GM18526 (cell line): ENCODE results near the gene IL1RAP.

Experiments used
- POLR2A ChIP-seq: IDR thresholded peaks from 3 replicates; pipeline ENCODE4 v1.6.1; 2011; ENCODE audit not compliant: insufficient read length; ENCODE audit errors: extremely low read depth

IL1RAP gene

DNA sequence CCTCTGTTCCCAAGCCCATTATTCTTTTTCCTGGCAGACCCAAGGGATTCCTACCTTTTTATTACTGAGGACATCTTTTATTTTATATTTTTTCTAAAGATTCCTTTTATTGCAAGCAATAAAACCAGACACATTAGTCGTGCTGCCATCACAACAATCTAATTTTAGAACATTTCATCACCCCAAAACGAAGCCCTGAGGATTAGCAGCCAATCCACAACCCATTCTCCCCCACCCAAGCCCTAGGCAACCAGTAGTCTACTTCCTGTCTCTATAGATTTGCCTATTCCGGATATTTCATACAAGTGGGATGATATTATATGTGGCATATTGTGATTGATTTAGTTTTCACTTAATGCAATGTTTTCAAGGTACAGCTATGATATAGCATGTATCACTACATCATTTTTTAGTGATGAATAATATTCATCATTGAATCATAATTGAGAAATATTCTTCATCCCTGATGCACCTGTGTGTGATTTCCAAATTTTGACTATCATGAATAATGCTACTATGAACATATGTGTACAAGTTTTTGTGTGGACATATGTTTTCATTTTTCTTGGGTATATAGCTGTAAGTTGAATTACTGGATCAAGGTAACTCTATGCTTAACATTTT, 65.7 kb downstream of the IL1RAP start:
- no peak for TF ChIP-seq POLR2A

- TF ChIP-seq POLR2A, result no peak
These were observed 66.5 kb downstream of the IL1RAP start for GRCh38 chr3:190580417-190580816.

GRCh38 chr3:190581041-190581541, 67.2 kb downstream of the IL1RAP start:
- TF ChIP-seq POLR2A, result no peak

DNA sequence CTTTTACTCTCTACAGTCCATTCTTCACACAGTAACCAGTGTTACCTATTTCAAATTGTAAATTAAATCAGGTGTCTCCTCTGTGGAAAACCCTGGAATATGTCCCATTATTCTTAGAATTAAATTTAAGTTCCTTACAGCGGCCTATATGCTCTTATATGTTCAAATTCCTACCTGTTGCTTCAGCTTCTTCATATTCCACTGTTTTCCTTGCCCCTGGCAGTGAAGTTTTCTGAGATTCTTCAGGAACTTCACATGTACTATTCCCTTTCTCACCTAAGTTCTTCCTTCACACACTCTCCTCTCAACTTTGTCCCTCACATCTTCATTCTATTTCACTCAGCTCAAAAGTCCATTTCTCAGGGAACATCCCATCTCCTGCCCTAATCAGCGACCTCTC, 68.8 kb downstream of the IL1RAP start:
- TF ChIP-seq POLR2A, result no peak

GRCh38 chr3:190585805-190586630, 72.1 kb downstream of the IL1RAP start:
- no peak for TF ChIP-seq POLR2A

DNA sequence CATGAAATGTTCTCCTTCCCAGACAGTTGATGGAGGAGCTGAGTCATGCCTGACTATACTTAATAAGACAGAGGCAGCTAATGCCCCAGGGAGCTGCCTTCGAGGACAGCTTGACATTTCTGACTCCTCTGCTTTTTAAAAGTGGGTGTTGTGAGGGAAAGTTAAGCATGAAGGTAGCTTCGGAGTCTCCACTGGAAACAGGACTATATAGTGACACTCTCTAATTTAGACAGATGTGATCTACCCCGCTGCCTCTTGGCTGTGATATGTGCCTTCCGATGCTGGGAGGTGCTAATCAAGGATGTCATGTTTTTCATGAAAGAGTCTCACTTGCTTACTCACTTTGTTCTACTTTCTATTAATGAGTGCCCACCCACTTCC, 72.7 kb downstream of the IL1RAP start:
- TF ChIP-seq POLR2A, result no peak

GRCh38 chr3:190588570-190588969, 74.7 kb downstream of the IL1RAP start:
- TF ChIP-seq POLR2A, result no peak

- TF ChIP-seq POLR2A, result no peak
These were observed 75.4 kb downstream of the IL1RAP start for GRCh38 chr3:190589326-190589725.

GRCh38 chr3:190591080-190591479, 77.2 kb downstream of the IL1RAP start:
- no peak for TF ChIP-seq POLR2A

DNA sequence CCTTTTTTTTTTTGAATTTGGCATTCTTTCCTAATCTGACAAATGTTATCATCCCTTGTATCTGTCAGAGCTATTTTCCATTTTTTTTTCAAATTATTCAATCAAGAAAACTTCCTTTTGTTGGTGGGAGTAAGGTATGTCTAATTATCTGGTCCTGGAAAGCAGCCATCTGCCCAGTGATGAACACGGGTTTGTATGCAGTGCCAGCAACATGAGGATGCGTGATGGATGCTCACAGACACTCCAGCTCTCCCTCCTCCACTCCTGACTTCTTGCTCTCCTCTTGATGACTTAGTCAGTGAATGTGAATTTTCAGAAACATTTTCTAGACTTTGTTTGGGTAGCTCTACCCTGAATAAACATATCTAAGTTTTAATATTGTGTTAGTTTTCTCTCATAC, 79.2 kb downstream of the IL1RAP start:
- TF ChIP-seq POLR2A, result no peak

DNA sequence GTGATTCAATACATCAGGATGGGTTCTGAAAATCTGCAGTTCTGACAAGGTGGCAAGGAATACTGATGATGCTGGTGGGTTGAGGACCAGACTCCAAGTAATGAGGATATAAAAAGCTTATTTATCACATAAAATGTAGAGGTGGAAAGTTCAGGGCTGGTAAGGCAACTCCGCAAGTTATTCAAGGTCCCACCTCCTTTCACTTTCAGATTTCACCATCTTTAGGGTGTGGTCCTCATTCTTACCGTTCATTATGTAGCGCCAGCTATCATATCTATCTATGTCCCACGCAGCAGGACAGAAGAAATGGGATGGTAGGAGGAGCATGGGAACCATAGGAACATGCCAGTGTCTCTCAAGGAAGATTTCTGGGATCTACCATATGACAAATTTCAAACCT, 80.3 kb downstream of the IL1RAP start:
- TF ChIP-seq POLR2A, result no peak

DNA sequence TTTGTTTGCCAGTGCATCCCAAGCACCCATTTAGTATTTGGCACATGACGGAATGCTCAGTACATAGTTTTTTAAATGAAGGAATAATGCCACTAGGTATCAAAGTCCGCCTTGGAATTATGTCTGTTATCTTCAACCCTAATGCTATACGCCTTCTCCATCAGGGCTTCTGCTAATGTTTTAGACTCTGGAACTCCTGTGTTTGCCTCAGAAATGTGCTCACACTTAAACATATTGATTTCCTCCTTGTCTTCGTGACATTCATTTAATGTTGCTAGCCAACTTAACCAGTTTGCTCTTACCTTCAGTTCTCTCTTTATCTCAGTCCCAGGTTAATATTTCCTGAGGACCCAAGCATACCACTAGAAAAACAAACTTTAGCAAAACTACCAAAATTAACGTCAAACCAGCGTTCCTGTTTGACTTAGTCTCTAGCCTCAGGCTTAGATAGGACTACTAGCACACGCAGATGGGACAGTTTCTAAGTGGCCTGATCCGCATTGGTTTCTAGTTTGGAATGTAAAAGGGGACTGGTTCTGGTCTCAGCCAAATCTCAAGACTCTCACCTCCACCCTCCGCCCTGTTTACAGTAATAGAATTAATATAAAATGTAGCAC, 81.4 kb downstream of the IL1RAP start:
- no peak for TF ChIP-seq POLR2A

GRCh38 chr3:190595807-190596206, 81.9 kb downstream of the IL1RAP start:
- TF ChIP-seq POLR2A, result no peak

- no peak for TF ChIP-seq POLR2A
These were observed 82.7 kb downstream of the IL1RAP start for GRCh38 chr3:190596349-190597285.

GRCh38 chr3:190597291-190597690, 83.4 kb downstream of the IL1RAP start:
- TF ChIP-seq POLR2A, result no peak
